HEK293 (cell line): ENCODE data around the gene ONECUT2.

Experiments
- GLIS1 ChIP-seq: fragments of 450-650 bp; formaldehyde crosslinking; IDR thresholded peaks from 2 replicates; pipeline ENCODE4 v1.5.1; 2016; ENCODE audit warnings: missing biosample characterization, missing genetic modification characterization
- GLIS2 ChIP-seq: fragments of 450-650 bp; formaldehyde crosslinking; IDR thresholded peaks from 2 replicates; pipeline ENCODE4 v1.5.1; 2016; ENCODE audit warnings: missing biosample characterization, missing genetic modification characterization
- IKZF3 ChIP-seq: fragments of 450-650 bp; IDR thresholded peaks from 2 replicates; pipeline ENCODE4 v1.5.0; 2018; ENCODE audit warnings: missing biosample characterization, mild to moderate bottlenecking, missing genetic modification characterization, moderate library complexity
- KLF8 ChIP-seq: fragments of 450-650 bp; formaldehyde crosslinking; IDR thresholded peaks from 2 replicates; pipeline ENCODE4 v1.5.1; 2016; ENCODE audit warnings: missing biosample characterization, missing genetic modification characterization
- YY1 ChIP-seq: fragments of 450-650 bp; formaldehyde crosslinking; IDR thresholded peaks from 2 replicates; pipeline ENCODE4 v1.5.1; 2018; ENCODE audit warnings: missing biosample characterization, missing genetic modification characterization
- ZFP37 ChIP-seq: fragments of 450-650 bp; formaldehyde crosslinking; IDR thresholded peaks from 2 replicates; pipeline ENCODE4 v1.5.1; 2016; ENCODE audit warnings: missing biosample characterization, missing genetic modification characterization
- ZNF112 ChIP-seq: fragments of 450-650 bp; formaldehyde crosslinking; IDR thresholded peaks from 2 replicates; pipeline ENCODE4 v1.5.0; 2017; ENCODE audit warnings: missing biosample characterization, missing genetic modification characterization
- ZNF114 ChIP-seq: fragments of 450-650 bp; formaldehyde crosslinking; IDR thresholded peaks from 2 replicates; pipeline ENCODE4 v1.5.0; 2017; ENCODE audit warnings: missing biosample characterization, missing genetic modification characterization
- ZNF133 ChIP-seq: fragments of 450-650 bp; formaldehyde crosslinking; IDR thresholded peaks from 2 replicates; pipeline ENCODE4 v1.5.1; 2016; ENCODE audit warnings: missing biosample characterization, missing genetic modification characterization
- ZNF155 ChIP-seq: fragments of 450-650 bp; formaldehyde crosslinking; IDR thresholded peaks from 2 replicates; pipeline ENCODE4 v1.5.1; 2016; ENCODE audit warnings: missing biosample characterization, missing genetic modification characterization
- ZNF175 ChIP-seq: fragments of 450-650 bp; formaldehyde crosslinking; IDR thresholded peaks from 2 replicates; pipeline ENCODE4 v1.5.1; 2016; ENCODE audit warnings: missing biosample characterization, missing genetic modification characterization
- ZNF335 ChIP-seq: fragments of 450-650 bp; formaldehyde crosslinking; conservative IDR thresholded peaks from 2 replicates; pipeline ENCODE4 v1.5.1; 2016; ENCODE audit warnings: missing biosample characterization, missing genetic modification characterization
- ZNF350 ChIP-seq: fragments of 450-650 bp; formaldehyde crosslinking; IDR thresholded peaks from 2 replicates; pipeline ENCODE4 v1.5.0; 2017; ENCODE audit warnings: missing biosample characterization, mild to moderate bottlenecking, missing genetic modification characterization
- ZNF404 ChIP-seq: fragments of 450-650 bp; formaldehyde crosslinking; IDR thresholded peaks from 2 replicates; pipeline ENCODE4 v1.5.1; 2017; ENCODE audit warnings: missing biosample characterization, missing genetic modification characterization
- ZNF560 ChIP-seq: fragments of 450-650 bp; formaldehyde crosslinking; IDR thresholded peaks from 2 replicates; pipeline ENCODE4 v1.5.1; 2017; ENCODE audit warnings: missing biosample characterization, missing genetic modification characterization, borderline replicate concordance
- ZNF792 ChIP-seq: fragments of 450-650 bp; formaldehyde crosslinking; IDR thresholded peaks from 2 replicates; pipeline ENCODE4 v1.5.1; 2016; ENCODE audit warnings: missing biosample characterization, missing genetic modification characterization
- ZNF843 ChIP-seq: fragments of 450-650 bp; formaldehyde crosslinking; IDR thresholded peaks from 2 replicates; pipeline ENCODE4 v1.5.1; 2016; ENCODE audit warnings: missing biosample characterization, missing genetic modification characterization
- ZSCAN16 ChIP-seq: fragments of 450-650 bp; formaldehyde crosslinking; IDR thresholded peaks from 2 replicates; pipeline ENCODE4 v1.5.1; 2016; ENCODE audit warnings: missing biosample characterization, missing genetic modification characterization
- ZXDB ChIP-seq: fragments of 450-650 bp; formaldehyde crosslinking; IDR thresholded peaks from 2 replicates; pipeline ENCODE4 v1.5.1; 2016; ENCODE audit warnings: missing biosample characterization, missing genetic modification characterization
- TF ChIP-seq, protein P1 (sequence below): fragments of 450-650 bp; formaldehyde crosslinking; IDR thresholded peaks from 2 replicates; pipeline ENCODE4 v1.5.1; 2016; ENCODE audit warnings: missing biosample characterization, missing genetic modification characterization
- TF ChIP-seq, protein P2 (sequence below): fragments of 450-650 bp; formaldehyde crosslinking; IDR thresholded peaks from 2 replicates; pipeline ENCODE4 v1.5.1; 2017; ENCODE audit warnings: missing biosample characterization, mild to moderate bottlenecking, missing genetic modification characterization, moderate library complexity
- TF ChIP-seq, protein P3 (sequence below): fragments of 450-650 bp; formaldehyde crosslinking; IDR thresholded peaks from 2 replicates; pipeline ENCODE4 v1.5.1; 2016; ENCODE audit warnings: missing biosample characterization, missing genetic modification characterization
- TF ChIP-seq, protein P4 (sequence below): fragments of 450-650 bp; formaldehyde crosslinking; IDR thresholded peaks from 2 replicates; pipeline ENCODE4 v1.5.1; 2016; ENCODE audit warnings: missing biosample characterization, missing genetic modification characterization
- TF ChIP-seq, protein P5 (sequence below): fragments of 450-650 bp; formaldehyde crosslinking; IDR thresholded peaks from 2 replicates; pipeline ENCODE4 v1.5.1; 2016; ENCODE audit warnings: missing biosample characterization, missing genetic modification characterization, low read depth
- TF ChIP-seq, protein P6 (sequence below): fragments of 450-650 bp; formaldehyde crosslinking; IDR thresholded peaks from 2 replicates; pipeline ENCODE4; 2016; ENCODE audit warnings: missing biosample characterization, missing genetic modification characterization
- TF ChIP-seq, protein P7 (sequence below): fragments of 450-650 bp; formaldehyde crosslinking; IDR thresholded peaks from 2 replicates; pipeline ENCODE4 v1.5.1; 2016; ENCODE audit warnings: missing biosample characterization, missing genetic modification characterization
- TF ChIP-seq, protein P8 (sequence below): fragments of 450-650 bp; formaldehyde crosslinking; IDR thresholded peaks from 2 replicates; pipeline ENCODE4 v1.5.1; 2016; ENCODE audit warnings: missing biosample characterization, missing genetic modification characterization

The ONECUT2 gene

DNA sequence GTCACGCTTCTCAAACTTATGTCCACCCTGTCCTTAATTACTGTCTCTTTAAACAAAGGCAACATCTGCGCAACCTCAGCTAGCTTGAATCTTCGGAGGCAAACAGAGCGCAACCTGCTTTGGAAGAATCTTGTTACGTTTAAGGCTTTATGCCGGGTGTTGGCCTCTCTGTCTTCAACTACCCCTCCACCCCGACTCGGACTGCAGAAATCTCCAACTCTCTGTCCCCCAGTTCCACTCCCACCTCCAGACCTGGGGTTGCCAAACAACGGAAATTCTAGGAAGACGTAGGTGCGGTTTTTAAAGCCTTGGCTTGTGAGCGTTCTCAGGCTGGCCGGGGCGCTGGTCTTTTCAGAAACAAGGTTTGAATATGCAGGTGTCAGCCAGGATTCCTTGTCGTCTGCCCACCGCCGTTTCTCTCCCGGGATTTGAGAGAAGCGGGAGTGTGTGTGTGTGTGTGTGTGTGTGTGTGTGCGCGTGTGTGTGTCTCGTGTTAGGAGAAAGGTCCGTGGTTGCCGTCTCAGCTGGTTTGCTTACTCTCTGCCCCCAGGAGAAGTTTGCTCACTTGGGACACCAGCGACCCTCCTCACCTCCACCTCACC is 1.1 kb upstream of the ONECUT2 start (continued):
- TF ChIP-seq ZXDB (tag by site-specific recombination) (peak; percentile 34; the same call in 1 of the 2 replicates), ZNF335 (tag by site-specific recombination) (peak; percentile 82), ZNF155 (no peak), ZNF350 (tag by site-specific recombination) (no peak), ZNF560 (no peak), GLIS2 (peak; percentile 31), YY1 (tag by site-specific recombination) (no peak), KLF8 (tag by site-specific recombination) (no peak), ZSCAN16 (peak; percentile 72; the same call in 1 of the 2 replicates), ZNF404 (no peak), ZNF114 (tag by site-specific recombination) (no peak), ZNF175 (no peak), ZNF843 (peak; percentile 16; the same call in 1 of the 2 replicates), ZFP37 (tag by site-specific recombination) (peak; percentile 38; the same call in 1 of the 2 replicates), ZNF112 (tag by site-specific recombination) (no peak), ZNF792 (tag by site-specific recombination) (no peak), ZNF133 (tag by site-specific recombination) (no peak), GLIS1 (peak; percentile 36; the same call in 1 of the 2 replicates), IKZF3 (tag by site-specific recombination) (no peak)
- TF ChIP-seq, protein P1, sequence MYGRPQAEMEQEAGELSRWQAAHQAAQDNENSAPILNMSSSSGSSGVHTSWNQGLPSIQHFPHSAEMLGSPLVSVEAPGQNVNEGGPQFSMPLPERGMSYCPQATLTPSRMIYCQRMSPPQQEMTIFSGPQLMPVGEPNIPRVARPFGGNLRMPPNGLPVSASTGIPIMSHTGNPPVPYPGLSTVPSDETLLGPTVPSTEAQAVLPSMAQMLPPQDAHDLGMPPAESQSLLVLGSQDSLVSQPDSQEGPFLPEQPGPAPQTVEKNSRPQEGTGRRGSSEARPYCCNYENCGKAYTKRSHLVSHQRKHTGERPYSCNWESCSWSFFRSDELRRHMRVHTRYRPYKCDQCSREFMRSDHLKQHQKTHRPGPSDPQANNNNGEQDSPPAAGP (tag by site-specific recombination): no peak
- TF ChIP-seq, protein P2, sequence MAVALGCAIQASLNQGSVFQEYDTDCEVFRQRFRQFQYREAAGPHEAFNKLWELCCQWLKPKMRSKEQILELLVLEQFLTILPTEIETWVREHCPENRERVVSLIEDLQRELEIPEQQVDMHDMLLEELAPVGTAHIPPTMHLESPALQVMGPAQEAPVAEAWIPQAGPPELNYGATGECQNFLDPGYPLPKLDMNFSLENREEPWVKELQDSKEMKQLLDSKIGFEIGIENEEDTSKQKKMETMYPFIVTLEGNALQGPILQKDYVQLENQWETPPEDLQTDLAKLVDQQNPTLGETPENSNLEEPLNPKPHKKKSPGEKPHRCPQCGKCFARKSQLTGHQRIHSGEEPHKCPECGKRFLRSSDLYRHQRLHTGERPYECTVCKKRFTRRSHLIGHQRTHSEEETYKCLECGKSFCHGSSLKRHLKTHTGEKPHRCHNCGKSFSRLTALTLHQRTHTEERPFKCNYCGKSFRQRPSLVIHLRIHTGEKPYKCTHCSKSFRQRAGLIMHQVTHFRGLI: no peak
- TF ChIP-seq, protein P3, sequence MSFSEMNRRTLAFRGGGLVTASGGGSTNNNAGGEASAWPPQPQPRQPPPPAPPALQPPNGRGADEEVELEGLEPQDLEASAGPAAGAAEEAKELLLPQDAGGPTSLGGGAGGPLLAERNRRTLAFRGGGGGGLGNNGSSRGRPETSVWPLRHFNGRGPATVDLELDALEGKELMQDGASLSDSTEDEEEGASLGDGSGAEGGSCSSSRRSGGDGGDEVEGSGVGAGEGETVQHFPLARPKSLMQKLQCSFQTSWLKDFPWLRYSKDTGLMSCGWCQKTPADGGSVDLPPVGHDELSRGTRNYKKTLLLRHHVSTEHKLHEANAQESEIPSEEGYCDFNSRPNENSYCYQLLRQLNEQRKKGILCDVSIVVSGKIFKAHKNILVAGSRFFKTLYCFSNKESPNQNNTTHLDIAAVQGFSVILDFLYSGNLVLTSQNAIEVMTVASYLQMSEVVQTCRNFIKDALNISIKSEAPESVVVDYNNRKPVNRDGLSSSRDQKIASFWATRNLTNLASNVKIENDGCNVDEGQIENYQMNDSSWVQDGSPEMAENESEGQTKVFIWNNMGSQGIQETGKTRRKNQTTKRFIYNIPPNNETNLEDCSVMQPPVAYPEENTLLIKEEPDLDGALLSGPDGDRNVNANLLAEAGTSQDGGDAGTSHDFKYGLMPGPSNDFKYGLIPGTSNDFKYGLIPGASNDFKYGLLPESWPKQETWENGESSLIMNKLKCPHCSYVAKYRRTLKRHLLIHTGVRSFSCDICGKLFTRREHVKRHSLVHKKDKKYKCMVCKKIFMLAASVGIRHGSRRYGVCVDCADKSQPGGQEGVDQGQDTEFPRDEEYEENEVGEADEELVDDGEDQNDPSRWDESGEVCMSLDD (tag by site-specific recombination): 0 out of 2 replicates have a peak, but pooled peaks have one; percentile 27
- TF ChIP-seq, protein P4, sequence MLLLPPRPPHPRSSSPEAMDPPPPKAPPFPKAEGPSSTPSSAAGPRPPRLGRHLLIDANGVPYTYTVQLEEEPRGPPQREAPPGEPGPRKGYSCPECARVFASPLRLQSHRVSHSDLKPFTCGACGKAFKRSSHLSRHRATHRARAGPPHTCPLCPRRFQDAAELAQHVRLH (tag by site-specific recombination): no peak
- TF ChIP-seq, protein P5, sequence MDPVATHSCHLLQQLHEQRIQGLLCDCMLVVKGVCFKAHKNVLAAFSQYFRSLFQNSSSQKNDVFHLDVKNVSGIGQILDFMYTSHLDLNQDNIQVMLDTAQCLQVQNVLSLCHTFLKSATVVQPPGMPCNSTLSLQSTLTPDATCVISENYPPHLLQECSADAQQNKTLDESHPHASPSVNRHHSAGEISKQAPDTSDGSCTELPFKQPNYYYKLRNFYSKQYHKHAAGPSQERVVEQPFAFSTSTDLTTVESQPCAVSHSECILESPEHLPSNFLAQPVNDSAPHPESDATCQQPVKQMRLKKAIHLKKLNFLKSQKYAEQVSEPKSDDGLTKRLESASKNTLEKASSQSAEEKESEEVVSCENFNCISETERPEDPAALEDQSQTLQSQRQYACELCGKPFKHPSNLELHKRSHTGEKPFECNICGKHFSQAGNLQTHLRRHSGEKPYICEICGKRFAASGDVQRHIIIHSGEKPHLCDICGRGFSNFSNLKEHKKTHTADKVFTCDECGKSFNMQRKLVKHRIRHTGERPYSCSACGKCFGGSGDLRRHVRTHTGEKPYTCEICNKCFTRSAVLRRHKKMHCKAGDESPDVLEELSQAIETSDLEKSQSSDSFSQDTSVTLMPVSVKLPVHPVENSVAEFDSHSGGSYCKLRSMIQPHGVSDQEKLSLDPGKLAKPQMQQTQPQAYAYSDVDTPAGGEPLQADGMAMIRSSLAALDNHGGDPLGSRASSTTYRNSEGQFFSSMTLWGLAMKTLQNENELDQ: no peak
- TF ChIP-seq, protein P6, sequence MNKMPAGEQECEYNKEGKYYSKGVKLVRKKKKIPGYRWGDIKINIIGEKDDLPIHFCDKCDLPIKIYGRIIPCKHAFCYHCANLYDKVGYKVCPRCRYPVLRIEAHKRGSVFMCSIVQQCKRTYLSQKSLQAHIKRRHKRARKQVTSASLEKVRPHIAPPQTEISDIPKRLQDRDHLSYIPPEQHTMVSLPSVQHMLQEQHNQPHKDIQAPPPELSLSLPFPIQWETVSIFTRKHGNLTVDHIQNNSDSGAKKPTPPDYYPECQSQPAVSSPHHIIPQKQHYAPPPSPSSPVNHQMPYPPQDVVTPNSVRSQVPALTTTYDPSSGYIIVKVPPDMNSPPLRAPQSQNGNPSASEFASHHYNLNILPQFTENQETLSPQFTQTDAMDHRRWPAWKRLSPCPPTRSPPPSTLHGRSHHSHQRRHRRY (tag by site-specific recombination): no peak
- TF ChIP-seq, protein P7, sequence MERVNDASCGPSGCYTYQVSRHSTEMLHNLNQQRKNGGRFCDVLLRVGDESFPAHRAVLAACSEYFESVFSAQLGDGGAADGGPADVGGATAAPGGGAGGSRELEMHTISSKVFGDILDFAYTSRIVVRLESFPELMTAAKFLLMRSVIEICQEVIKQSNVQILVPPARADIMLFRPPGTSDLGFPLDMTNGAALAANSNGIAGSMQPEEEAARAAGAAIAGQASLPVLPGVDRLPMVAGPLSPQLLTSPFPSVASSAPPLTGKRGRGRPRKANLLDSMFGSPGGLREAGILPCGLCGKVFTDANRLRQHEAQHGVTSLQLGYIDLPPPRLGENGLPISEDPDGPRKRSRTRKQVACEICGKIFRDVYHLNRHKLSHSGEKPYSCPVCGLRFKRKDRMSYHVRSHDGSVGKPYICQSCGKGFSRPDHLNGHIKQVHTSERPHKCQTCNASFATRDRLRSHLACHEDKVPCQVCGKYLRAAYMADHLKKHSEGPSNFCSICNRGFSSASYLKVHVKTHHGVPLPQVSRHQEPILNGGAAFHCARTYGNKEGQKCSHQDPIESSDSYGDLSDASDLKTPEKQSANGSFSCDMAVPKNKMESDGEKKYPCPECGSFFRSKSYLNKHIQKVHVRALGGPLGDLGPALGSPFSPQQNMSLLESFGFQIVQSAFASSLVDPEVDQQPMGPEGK (tag by site-specific recombination): peak; percentile 26; the same call in 1 of the 2 replicates
- TF ChIP-seq, protein P8, sequence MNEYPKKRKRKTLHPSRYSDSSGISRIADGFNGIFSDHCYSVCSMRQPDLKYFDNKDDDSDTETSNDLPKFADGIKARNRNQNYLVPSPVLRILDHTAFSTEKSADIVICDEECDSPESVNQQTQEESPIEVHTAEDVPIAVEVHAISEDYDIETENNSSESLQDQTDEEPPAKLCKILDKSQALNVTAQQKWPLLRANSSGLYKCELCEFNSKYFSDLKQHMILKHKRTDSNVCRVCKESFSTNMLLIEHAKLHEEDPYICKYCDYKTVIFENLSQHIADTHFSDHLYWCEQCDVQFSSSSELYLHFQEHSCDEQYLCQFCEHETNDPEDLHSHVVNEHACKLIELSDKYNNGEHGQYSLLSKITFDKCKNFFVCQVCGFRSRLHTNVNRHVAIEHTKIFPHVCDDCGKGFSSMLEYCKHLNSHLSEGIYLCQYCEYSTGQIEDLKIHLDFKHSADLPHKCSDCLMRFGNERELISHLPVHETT: no peak
